ENCODE data around the gene IER5L.

The IER5L gene

GRCh38 chr9:129160712-129161533 is 17.1 kb downstream of the IER5L start:
- DNase-seq (ENCODE audit: low spot score) = no peak

GRCh38 chr9:129156163-129156562 is 21.9 kb downstream of the IER5L start:
- no peak for DNase-seq (ENCODE audit: low spot score)

- no peak for DNase-seq (ENCODE audit: low spot score)
Measured at GRCh38 chr9:129154866-129155477, 23.1 kb downstream of the IER5L start.

GRCh38 chr9:129151469-129151868 is 26.6 kb downstream of the IER5L start:
- no peak for DNase-seq (ENCODE audit: low spot score)

- no peak for DNase-seq (ENCODE audit: low spot score)
Measured at GRCh38 chr9:129150672-129151211, 27.3 kb downstream of the IER5L start.

GRCh38 chr9:129150122-129150521 is 27.9 kb downstream of the IER5L start:
- DNase-seq (ENCODE audit: low spot score) = no peak

GRCh38 chr9:129149442-129149841 is 28.6 kb downstream of the IER5L start:
- DNase-seq (ENCODE audit: low spot score) = peak; percentile 53

GRCh38 chr9:129148463-129149204 is 29.4 kb downstream of the IER5L start:
- DNase-seq (ENCODE audit: low spot score) = peak; percentile 56

GRCh38 chr9:129146441-129146941 is 31.6 kb downstream of the IER5L start:
- DNase-seq (ENCODE audit: low spot score) = no peak

GRCh38 chr9:129145841-129146292 is 32.2 kb downstream of the IER5L start:
- DNase-seq (ENCODE audit: low spot score) = no peak

- no peak for DNase-seq (ENCODE audit: low spot score)
Measured at GRCh38 chr9:129145316-129145715, 32.7 kb downstream of the IER5L start.

GRCh38 chr9:129143031-129143927 is 34.8 kb downstream of the IER5L start:
- DNase-seq (ENCODE audit: low spot score) = peak; percentile 82

GRCh38 chr9:129142138-129142935 is 35.7 kb downstream of the IER5L start:
- peak; percentile 26 for DNase-seq (ENCODE audit: low spot score)

- peak; percentile 77 for DNase-seq (ENCODE audit: low spot score)
Measured at GRCh38 chr9:129141066-129142041, 36.7 kb downstream of the IER5L start.

GRCh38 chr9:129140397-129141065 is 37.5 kb downstream of the IER5L start:
- peak; percentile 49 for DNase-seq (ENCODE audit: low spot score)

- DNase-seq (ENCODE audit: low spot score) = peak; percentile 95
Measured at GRCh38 chr9:129139993-129140396, 38.1 kb downstream of the IER5L start.

GRCh38 chr9:129139233-129139992 is 38.6 kb downstream of the IER5L start:
- peak; percentile 91 for DNase-seq (ENCODE audit: low spot score)
